LNCAP (cell line): ENCODE data around the gene CCIN.

Experiments used
- TF ChIP-seq, protein P1 (sequence below): fragments of 450-650 bp; IDR thresholded peaks from 2 replicates; pipeline ENCODE4 v1.5.1; 2017; ENCODE audit warnings: mild to moderate bottlenecking

Gene CCIN

DNA sequence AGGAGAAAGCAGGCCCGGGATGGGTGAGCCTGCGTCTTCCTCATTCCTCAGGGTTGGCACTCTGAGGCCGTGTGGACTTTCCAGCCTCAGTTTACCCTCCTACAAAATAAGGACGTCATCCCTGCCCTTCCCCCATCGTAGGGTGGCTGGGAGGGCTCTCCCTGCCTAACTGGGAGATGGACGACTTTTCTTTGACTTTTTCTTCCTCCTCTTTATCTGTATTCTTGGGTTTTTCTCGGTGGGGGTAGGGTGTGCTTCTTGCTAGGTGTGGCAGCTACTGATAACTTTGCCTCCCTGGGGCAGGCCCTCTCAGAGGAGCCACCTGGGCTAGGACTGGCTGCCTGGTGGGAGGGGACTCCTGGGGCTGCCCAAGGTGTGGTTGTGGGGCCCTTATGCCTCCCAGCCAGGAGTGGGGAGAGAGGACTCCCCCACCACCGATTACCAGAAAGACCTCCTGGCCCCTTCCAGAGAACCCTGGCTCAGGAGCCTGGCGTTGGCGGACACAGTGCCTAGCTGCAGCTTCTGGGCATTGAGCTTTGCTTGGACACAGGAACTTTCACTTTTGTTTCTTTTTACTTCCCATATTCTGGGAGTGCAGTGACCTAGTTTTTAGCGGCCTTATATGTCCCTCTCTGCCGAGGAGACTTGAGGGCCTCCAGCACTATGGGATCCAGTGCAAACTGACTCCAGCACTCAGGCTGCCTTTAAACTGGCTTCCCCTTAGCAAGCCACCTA lies 26.5 kb upstream of the CCIN start:
- TF ChIP-seq, protein P1, sequence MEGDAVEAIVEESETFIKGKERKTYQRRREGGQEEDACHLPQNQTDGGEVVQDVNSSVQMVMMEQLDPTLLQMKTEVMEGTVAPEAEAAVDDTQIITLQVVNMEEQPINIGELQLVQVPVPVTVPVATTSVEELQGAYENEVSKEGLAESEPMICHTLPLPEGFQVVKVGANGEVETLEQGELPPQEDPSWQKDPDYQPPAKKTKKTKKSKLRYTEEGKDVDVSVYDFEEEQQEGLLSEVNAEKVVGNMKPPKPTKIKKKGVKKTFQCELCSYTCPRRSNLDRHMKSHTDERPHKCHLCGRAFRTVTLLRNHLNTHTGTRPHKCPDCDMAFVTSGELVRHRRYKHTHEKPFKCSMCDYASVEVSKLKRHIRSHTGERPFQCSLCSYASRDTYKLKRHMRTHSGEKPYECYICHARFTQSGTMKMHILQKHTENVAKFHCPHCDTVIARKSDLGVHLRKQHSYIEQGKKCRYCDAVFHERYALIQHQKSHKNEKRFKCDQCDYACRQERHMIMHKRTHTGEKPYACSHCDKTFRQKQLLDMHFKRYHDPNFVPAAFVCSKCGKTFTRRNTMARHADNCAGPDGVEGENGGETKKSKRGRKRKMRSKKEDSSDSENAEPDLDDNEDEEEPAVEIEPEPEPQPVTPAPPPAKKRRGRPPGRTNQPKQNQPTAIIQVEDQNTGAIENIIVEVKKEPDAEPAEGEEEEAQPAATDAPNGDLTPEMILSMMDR = no peak

DNA sequence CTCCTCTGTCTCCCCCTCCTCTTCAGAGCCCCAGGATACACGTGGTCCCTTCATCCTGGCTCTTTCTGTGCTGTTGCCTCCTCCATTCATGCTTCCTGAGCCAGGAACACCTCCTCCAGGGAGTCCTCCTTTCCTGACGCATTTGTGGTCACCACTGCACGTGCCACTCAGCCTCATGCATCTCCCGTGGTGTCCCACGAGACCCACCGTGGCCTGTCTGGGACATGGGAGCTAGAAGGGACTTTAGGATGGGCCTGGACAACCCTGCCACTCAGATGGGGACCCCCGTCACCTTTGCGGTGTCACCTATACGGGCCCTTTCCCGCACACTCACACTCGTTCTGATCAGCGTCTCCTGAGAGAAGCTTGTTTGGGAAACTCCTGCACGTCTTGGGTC lies 25.9 kb upstream of the CCIN start:
- TF ChIP-seq, protein P1 = no peak

GRCh38 chr9:36144309-36145232 lies 24.6 kb upstream of the CCIN start:
- TF ChIP-seq, protein P1 = no peak

- TF ChIP-seq, protein P1 = no peak
These were observed 23.2 kb upstream of the CCIN start for GRCh38 chr9:36145970-36146369.

GRCh38 chr9:36146651-36147050 lies 22.5 kb upstream of the CCIN start:
- TF ChIP-seq, protein P1 = no peak

- TF ChIP-seq, protein P1 = no peak
These were observed 21.6 kb upstream of the CCIN start for GRCh38 chr9:36147441-36148175.

GRCh38 chr9:36148311-36149051 lies 20.7 kb upstream of the CCIN start:
- TF ChIP-seq, protein P1 = no peak
